Liver (tissue), 3 donors: ENCODE data around the gene ADRA2B.

Experiments
- CTCF ChIP-seq: fragments of 150-350 bp; IDR thresholded peaks from 2 replicates; pipeline ENCODE4 v1.5.1; 2017; ENCODE audit warnings: improper control_type of control experiment, low read depth, low read length; ENCODE audit not compliant: missing input control
- EGR1 ChIP-seq, 2 donors: IDR thresholded peaks; 2 replicates each; pipeline ENCODE4 v1.6.1; 2016 to 2018; ENCODE audit warnings: antibody characterized with exemption in 2 of 2, low read depth in 2 of 2
- GABPA ChIP-seq, 2 donors: IDR thresholded peaks in 1 of 2; conservative IDR thresholded peaks in 1 of 2; 2 replicates each; pipeline ENCODE4 v1.6.1; 2016; ENCODE audit warnings: antibody characterized with exemption in 2 of 2, mild to moderate bottlenecking in 1 of 2, moderate library complexity in 1 of 2
- MAX ChIP-seq: IDR thresholded peaks from 2 replicates; pipeline ENCODE4 v1.6.1; 2016; ENCODE audit warnings: antibody characterized with exemption
- NR2F2 ChIP-seq: IDR thresholded peaks from 2 replicates; pipeline ENCODE4 v1.6.1; 2016; ENCODE audit warnings: antibody characterized with exemption
- RAD21 ChIP-seq, 2 donors: IDR thresholded peaks; 2 replicates each; pipeline ENCODE4 v1.6.1; 2016; ENCODE audit warnings: antibody characterized with exemption in 2 of 2, mild to moderate bottlenecking in 2 of 2
- RXRA ChIP-seq, 2 donors: IDR thresholded peaks; 2 replicates each; pipeline ENCODE4 v1.6.1; 2017 to 2018; ENCODE audit warnings: antibody characterized with exemption in 2 of 2, mild to moderate bottlenecking in 1 of 2
- SP1 ChIP-seq: IDR thresholded peaks from 2 replicates; pipeline ENCODE4 v1.6.1; 2018; ENCODE audit warnings: antibody characterized with exemption, mild to moderate bottlenecking
- TAF1 ChIP-seq: conservative IDR thresholded peaks from 2 replicates; pipeline ENCODE4 v1.6.1; 2016; ENCODE audit warnings: antibody characterized with exemption, mild to moderate bottlenecking
- YY1 ChIP-seq: IDR thresholded peaks from 2 replicates; pipeline ENCODE4 v1.6.1; 2016; ENCODE audit warnings: antibody characterized with exemption, mild to moderate bottlenecking
- donor health status: healthy.
- donor health status: healthy.

- no peak for TF ChIP-seq CTCF
- no peak for TF ChIP-seq SP1
- no peak for TF ChIP-seq MAX
- no peak for TF ChIP-seq YY1
- TF ChIP-seq TAF1 = no peak
- TF ChIP-seq EGR1 (IDR thresholded peaks at IDR 0.05; ENCODE audit: low read depth in 2 of 2) = no peak
- TF ChIP-seq RAD21 (IDR thresholded peaks at IDR 0.05) = no peak
- no peak for TF ChIP-seq GABPA (IDR thresholded peaks at IDR 0.05 in 1 of 2, conservative IDR thresholded peaks at IDR 0.05 in 1 of 2)
- TF ChIP-seq RXRA (IDR thresholded peaks at IDR 0.05) = no peak
- no peak for TF ChIP-seq NR2F2
These were observed 3.6 kb downstream of the ADRA2B start for GRCh38 chr2:96112501-96113366.
